IPS-18a (cell line): Measurements from ENCODE around the gene MKRN1.
"Not testable (repeated sequence)": the region's sequence is repeated elsewhere in the genome, so short reads cannot be mapped to it uniquely, and the experiment has no call there.

ENCODE experiments used
- H3K27ac ChIP-seq: one replicate; pipeline ENCODE4 v1.5.1; 2013; ENCODE audit warnings: low read length
- H3K27me3 ChIP-seq: one replicate; pipeline ENCODE4 v1.6.1; 2013; ENCODE audit warnings: mild to moderate bottlenecking, low read length; ENCODE audit not compliant: control insufficient read depth, insufficient read depth
- H3K36me3 ChIP-seq: one replicate; pipeline ENCODE4 v1.6.1; 2013; ENCODE audit warnings: low read depth, low read length; ENCODE audit not compliant: control insufficient read depth
- H3K4me1 ChIP-seq: one replicate; pipeline ENCODE4 v1.6.1; 2013; ENCODE audit warnings: low read depth, low read length; ENCODE audit not compliant: control insufficient read depth
- H3K4me3 ChIP-seq: one replicate; pipeline ENCODE4 v1.5.1; 2013; ENCODE audit warnings: low read length
- H3K9ac ChIP-seq: one replicate; pipeline ENCODE4 v1.6.1; 2013; ENCODE audit warnings: mild to moderate bottlenecking, low read length, moderate library complexity
- H3K9me3 ChIP-seq: one replicate; pipeline ENCODE4 v1.6.1; 2013; ENCODE audit warnings: low read depth, low read length; ENCODE audit not compliant: control insufficient read depth

The MKRN1 gene

GRCh38 chr7:140507556-140507955, 28.3 kb upstream of the MKRN1 start:
- H3K27me3 ChIP-seq, H3K9me3 ChIP-seq, H3K9ac ChIP-seq, H3K4me3 ChIP-seq, H3K36me3 ChIP-seq, H3K27ac ChIP-seq, H3K4me1 ChIP-seq: not testable (repeated sequence)

DNA sequence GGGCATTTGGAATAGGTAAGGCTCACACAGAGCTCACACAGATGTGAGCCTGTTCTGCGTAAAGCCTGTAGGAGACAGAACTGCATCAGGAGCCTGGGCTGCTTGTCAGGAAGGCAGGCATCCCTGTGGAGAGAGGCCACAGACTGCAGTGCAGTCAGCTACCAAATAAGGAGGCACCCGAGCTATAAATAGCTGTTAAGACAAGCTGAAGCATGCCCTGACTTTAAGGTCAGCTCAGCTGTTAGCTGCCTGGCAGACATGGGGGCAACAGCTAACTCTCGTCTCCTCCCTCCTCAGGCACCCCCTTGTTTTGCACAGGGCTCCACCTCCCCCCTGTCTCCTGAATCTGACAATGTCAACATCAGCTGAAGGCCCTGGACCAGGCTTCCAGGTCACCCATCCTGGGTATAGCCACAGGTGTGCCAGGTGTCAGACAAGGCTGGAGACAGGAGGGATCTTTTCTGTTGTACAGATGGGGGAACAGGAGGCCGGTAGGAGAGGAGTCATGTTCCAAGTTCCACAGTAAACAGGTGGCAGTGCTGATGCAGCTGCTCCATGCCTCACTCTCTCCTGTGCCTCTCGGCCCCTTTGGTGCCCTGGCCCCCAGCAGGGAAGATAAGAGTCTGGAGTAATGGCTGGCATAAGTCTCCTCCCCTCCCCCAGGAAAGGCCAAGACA, 27.6 kb upstream of the MKRN1 start:
- Histone ChIP-seq H3K9ac (no peak overlapping the region), H3K4me1 (peaks cover 9% of the 10 kb centered on the region), H3K27ac (no peak overlapping the region), H3K27me3 (no peaks in the 10 kb centered on the region), H3K4me3 (no peak overlapping the region), H3K9me3 (no peaks in the 10 kb centered on the region), H3K36me3 (no peaks in the 10 kb centered on the region)

DNA sequence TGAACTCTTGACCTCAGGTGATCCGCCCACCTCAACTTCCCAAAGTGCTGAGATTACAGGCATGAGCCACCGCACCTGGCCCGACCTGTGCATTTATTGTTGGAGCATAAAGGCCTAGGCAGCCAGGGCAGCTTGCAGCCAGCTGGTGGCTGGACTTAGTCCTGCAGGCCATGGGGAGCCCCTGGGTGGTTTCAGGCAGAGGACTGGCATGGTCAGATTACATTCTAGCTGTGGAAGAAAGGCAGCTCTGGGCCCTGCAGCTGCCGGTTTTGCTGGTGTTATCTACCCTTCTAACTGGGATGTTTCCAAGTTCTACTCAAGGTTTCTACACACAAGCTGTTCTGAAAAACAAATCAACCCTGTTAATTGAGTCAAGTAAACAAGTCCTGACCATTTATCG, 22.7 kb upstream of the MKRN1 start:
- Histone ChIP-seq H3K9ac (no peak overlapping the region), H3K36me3 (no peaks in the 10 kb centered on the region), H3K27me3 (no peaks in the 10 kb centered on the region), H3K4me3 (no peak overlapping the region), H3K4me1 (peaks cover 5% of the 10 kb centered on the region), H3K9me3 (no peaks in the 10 kb centered on the region), H3K27ac (no peak overlapping the region)

GRCh38 chr7:140497807-140498206, 18.5 kb upstream of the MKRN1 start:
- not testable (repeated sequence) for H3K9ac ChIP-seq, H3K4me1 ChIP-seq, H3K27me3 ChIP-seq, H3K9me3 ChIP-seq, H3K36me3 ChIP-seq, H3K27ac ChIP-seq, H3K4me3 ChIP-seq

DNA sequence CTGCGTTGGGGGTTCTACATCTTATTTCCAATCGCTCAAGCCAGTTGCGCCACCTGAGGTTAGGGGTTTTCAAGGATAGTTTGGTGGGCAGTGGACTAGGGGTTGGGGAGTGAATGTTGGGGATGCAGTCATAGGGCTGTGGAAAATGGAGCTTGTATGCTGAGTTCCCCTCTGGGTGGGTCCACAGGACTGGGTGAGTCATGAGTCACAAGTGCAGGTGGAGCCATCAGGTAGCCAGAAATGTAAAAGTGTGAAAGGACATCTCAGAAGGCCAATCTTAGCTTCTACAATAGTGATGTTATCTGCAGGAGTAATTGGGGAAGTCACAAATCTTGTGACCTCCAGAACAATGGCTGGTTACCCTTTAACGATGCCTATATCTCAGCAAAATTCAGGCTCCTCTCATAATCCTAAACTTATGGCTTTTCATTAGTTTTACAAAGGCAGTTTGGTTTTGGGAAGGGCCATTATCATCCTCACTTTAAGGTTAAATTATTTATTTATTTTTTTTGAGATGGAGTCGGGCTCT, 18.0 kb upstream of the MKRN1 start:
- H3K9me3 ChIP-seq = no peaks in the 10 kb centered on the region

DNA sequence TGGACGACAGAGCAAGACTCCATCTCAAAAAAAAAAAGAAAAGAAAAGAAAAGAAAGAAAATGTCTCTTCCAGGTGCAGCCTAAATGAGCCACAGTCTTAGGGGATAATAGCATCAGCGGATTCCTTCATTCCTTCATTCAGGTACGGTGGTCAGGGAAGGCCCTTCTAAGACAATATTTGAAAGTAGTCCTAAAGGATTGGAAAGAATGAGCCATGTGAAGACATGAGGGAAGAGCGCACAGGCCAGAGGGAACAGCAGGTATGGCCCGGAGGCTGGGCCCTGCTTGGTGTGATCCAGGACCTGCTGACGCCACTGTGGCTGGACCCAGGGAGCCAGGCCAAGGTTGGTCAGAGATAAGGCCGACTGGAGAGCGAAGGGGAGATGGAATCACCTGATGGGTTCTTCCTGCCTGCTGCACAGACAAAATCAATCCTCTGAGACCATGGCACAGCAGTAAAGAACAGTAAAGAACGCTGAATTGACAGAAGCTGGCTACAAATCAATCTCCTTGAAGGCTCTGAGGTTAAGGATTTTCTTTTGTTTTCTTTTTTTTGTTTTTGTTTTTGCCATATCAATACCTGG, 16.3 kb upstream of the MKRN1 start:
- H3K4me1 ChIP-seq = no peaks in the 10 kb centered on the region
- H3K4me3 ChIP-seq = no peak overlapping the region
- H3K9ac ChIP-seq = no peak overlapping the region
- no peaks in the 10 kb centered on the region for H3K36me3 ChIP-seq
- no peak overlapping the region for H3K27ac ChIP-seq
- no peaks in the 10 kb centered on the region for H3K27me3 ChIP-seq
- no peaks in the 10 kb centered on the region for H3K9me3 ChIP-seq

More for the DNA sequence above, 18.0 kb upstream of the MKRN1 start:
- H3K4me1 ChIP-seq = no peaks in the 10 kb centered on the region
- no peaks in the 10 kb centered on the region for H3K27me3 ChIP-seq
- H3K27ac ChIP-seq = no peak overlapping the region
- no peaks in the 10 kb centered on the region for H3K36me3 ChIP-seq
- H3K9ac ChIP-seq = no peak overlapping the region
- no peak overlapping the region for H3K4me3 ChIP-seq

DNA sequence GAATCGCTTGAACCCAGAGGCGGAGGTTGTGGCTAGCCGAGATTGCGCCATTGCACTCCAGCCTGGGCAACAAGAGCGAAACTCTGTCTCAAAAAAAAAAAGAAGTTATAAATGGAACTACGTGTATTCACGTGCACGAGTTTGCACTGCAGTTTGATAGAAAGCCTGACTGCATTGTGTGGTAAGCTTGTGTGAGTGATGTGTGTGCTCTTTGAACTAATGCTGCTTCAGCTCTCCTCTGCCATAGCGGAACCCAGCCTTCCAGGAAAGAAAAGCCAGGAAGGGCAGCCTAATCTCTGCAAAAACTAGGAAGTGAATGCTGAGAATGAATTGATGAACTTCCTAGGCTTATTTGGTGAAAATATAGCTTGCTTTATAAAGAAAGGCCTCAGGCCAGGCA, 15.6 kb upstream of the MKRN1 start:
- Histone ChIP-seq H3K36me3 (no peaks in the 10 kb centered on the region), H3K27me3 (no peaks in the 10 kb centered on the region), H3K9ac (no peak overlapping the region), H3K4me3 (no peak overlapping the region), H3K4me1 (no peaks in the 10 kb centered on the region), H3K9me3 (no peaks in the 10 kb centered on the region), H3K27ac (no peak overlapping the region)

GRCh38 chr7:140489026-140489359, 9.7 kb upstream of the MKRN1 start:
- Histone ChIP-seq H3K9ac (no peak overlapping the region), H3K27ac (no peak overlapping the region), H3K36me3 (no peaks in the 10 kb centered on the region)

GRCh38 chr7:140485500-140486265, 6.4 kb upstream of the MKRN1 start:
- H3K4me3 ChIP-seq = no peak overlapping the region
- H3K27ac ChIP-seq = no peak overlapping the region
- no peaks in the 10 kb centered on the region for H3K36me3 ChIP-seq
- no peaks in the 10 kb centered on the region for H3K27me3 ChIP-seq
- no peaks in the 10 kb centered on the region for H3K9me3 ChIP-seq
- no peak overlapping the region for H3K9ac ChIP-seq
- peaks cover 14% of the 10 kb centered on the region for H3K4me1 ChIP-seq

More at GRCh38 chr7:140489026-140489359, 9.7 kb upstream of the MKRN1 start:
- H3K4me3 ChIP-seq = no peak overlapping the region
- no peaks in the 10 kb centered on the region for H3K27me3 ChIP-seq
- H3K9me3 ChIP-seq = no peaks in the 10 kb centered on the region
- peaks cover 14% of the 10 kb centered on the region for H3K4me1 ChIP-seq

DNA sequence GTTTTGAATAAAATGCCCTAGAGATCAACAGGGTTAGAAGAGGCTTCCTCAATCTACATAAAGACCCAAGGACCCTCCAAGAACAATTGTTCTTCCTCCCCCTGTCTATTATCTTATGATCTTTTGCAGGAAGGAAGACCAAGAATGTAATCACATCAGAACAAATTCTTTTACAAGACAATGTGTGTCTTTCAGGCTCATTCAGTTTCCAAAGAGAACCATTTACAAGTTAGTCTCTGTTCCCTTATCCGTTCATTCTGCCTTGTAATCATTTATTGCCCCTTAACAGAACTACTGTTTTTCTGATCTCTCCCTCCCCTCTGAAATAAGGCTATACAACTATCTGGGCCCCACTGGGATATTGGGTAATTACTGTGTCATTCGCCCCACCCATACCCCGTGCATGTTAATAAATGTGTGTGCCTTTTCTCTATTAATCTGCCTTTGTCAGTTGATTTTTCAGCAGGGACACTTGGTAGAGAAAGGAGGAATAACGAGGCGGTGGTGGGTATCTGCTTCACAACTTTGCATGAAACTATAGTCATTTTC, 5.7 kb upstream of the MKRN1 start:
- Histone ChIP-seq H3K9ac (no peak overlapping the region), H3K4me3 (peak overlapping the region; percentile 23), H3K4me1 (peaks cover 14% of the 10 kb centered on the region), H3K27me3 (no peaks in the 10 kb centered on the region), H3K9me3 (no peaks in the 10 kb centered on the region), H3K27ac (peak overlapping the region; percentile 1), H3K36me3 (no peaks in the 10 kb centered on the region)

- no peak overlapping the region for H3K27ac ChIP-seq
- peaks cover 17% of the 10 kb centered on the region for H3K4me1 ChIP-seq
Measured at GRCh38 chr7:140484479-140484878, 5.2 kb upstream of the MKRN1 start.

More at GRCh38 chr7:140484479-140484878, 5.2 kb upstream of the MKRN1 start:
- Histone ChIP-seq H3K36me3 (no peaks in the 10 kb centered on the region), H3K9ac (no peak overlapping the region), H3K9me3 (no peaks in the 10 kb centered on the region), H3K27me3 (no peaks in the 10 kb centered on the region), H3K4me3 (peak overlapping the region; percentile 23)
